Panc1 (cell line): ENCODE results near the gene DOK6. TPM values are rescaled to one million over a fixed set of nuclear protein-coding genes. Genes with fewer than 3 reads are reported as not detected.

Source experiments
- ATAC-seq: fragments of 200-7000 bp; cut with Tn5 transposase; 2 replicates; pipeline ENCODE4 v1.9.1; 2020; ENCODE audit warnings: mild to moderate bottlenecking, moderate library complexity
- BruUV-seq: library from RNA; stranded (reverse); fragments of 400-500 nt; replicated peaks from 2 replicates; lab custom pipeline; 2021; lab: Mats Ljungman, UMichigan
- CTCF ChIA-PET: fragments of 300-600 bp; sonication (Branson Sonifier 250); formaldehyde crosslinking; loops from one replicate; lab custom pipeline; 2022; ENCODE audit warnings: antibody characterized with exemption; lab: Charles Lee
- POLR2A ChIA-PET: fragments of 300-600 bp; sonication (Branson Sonifier 250); formaldehyde crosslinking; loops from one replicate; lab custom pipeline; 2022; ENCODE audit warnings: antibody characterized with exemption; lab: Charles Lee
- DNase-seq: peaks from one replicate; pipeline ENCODE4 v3.0.0-alpha.2; 2010; ENCODE audit warnings: low read depth, low spot score
- H3K27ac ChIP-seq: 2 replicates; pipeline ENCODE4 v1.5.1; 2011; ENCODE audit warnings: mild to moderate bottlenecking, low read length, inconsistent platforms
- H3K27me3 ChIP-seq: fragments of 200-500 bp; sonication (Bioruptor generic); 2 replicates; pipeline ENCODE4 v1.6.0; 2014; ENCODE audit warnings: low read length, inconsistent platforms; ENCODE audit not compliant: control insufficient read depth, insufficient read depth
- H3K36me3 ChIP-seq: fragments of 200-500 bp; sonication (Bioruptor generic); 2 replicates; pipeline ENCODE4 v1.5.1; 2014; ENCODE audit warnings: inconsistent platforms, mild to moderate bottlenecking, low read length, moderate library complexity; ENCODE audit not compliant: control insufficient read depth, insufficient read depth
- H3K4me1 ChIP-seq: 2 replicates; pipeline ENCODE4 v1.5.1; 2011; ENCODE audit warnings: inconsistent platforms, mild to moderate bottlenecking, low read length, moderate library complexity; ENCODE audit not compliant: control insufficient read depth, insufficient read depth
- H3K4me3 ChIP-seq, 2 experiments: 2 replicates each; pipeline ENCODE4 v1.5.1; 2011 to 2012; ENCODE audit warnings: low read depth in 2 of 2, low read length in 2 of 2, mild to moderate bottlenecking in 2 of 2, inconsistent platforms in 1 of 2, moderate library complexity in 1 of 2
- H3K9me3 ChIP-seq: fragments of 200-500 bp; sonication (Bioruptor generic); 2 replicates; pipeline ENCODE4 v1.5.1; 2014; ENCODE audit warnings: low read depth, mild to moderate bottlenecking, inconsistent platforms, low read length, moderate library complexity; ENCODE audit not compliant: control insufficient read depth, insufficient read depth
- POLR2AphosphoS5 ChIP-seq: IDR thresholded peaks from 2 replicates; pipeline ENCODE4 v1.6.1; 2012; ENCODE audit warnings: mild to moderate bottlenecking, low read depth, low read length, moderate library complexity
- SIN3A ChIP-seq: IDR thresholded peaks from 2 replicates; pipeline ENCODE4 v1.6.1; 2012; ENCODE audit warnings: low read depth, mild to moderate bottlenecking, low read length, moderate library complexity, borderline replicate concordance; ENCODE audit not compliant: insufficient read depth
- TCF7L2 ChIP-seq: IDR thresholded peaks from 2 replicates; pipeline ENCODE4 v1.6.1; 2011; ENCODE audit warnings: mild to moderate bottlenecking, low read depth, low read length, inconsistent platforms
- in situ Hi-C: cut with HindIII; loops from 2 replicates; pipeline ENCODE4 v1.10.0; 2016; ENCODE audit warnings: low sequenced_read_pairs, low pct_unique_long_range_greater_than_20kb
- intact Hi-C: fragments of 100-400 bp; cut with micrococcal nuclease; formaldehyde crosslinking; loops from one replicate; pipeline ENCODE4 v1.10.0; 2022; ENCODE audit not compliant: unreplicated experiment
- total RNA-seq: library from RNA; stranded (reverse); gene quantifications from one replicate; pipeline ENCODE4 v1.2.1, GENCODE V29; 2021; ENCODE audit not compliant: unreplicated experiment
- TF ChIP-seq, protein P1 (sequence below): fragments of 450-650 bp; IDR thresholded peaks from 2 replicates; pipeline ENCODE4 v1.5.1; 2017; ENCODE audit warnings: mild to moderate bottlenecking
- TF ChIP-seq, protein P2 (sequence below), 2 experiments: IDR thresholded peaks; 2 replicates each; pipeline ENCODE4 v1.6.1; 2011 to 2012; ENCODE audit warnings: low read depth in 2 of 2, control low read depth in 1 of 2, low read length in 1 of 2, mild to moderate bottlenecking in 1 of 2, moderate library complexity in 1 of 2; ENCODE audit not compliant: insufficient read depth in 1 of 2

Gene DOK6
- total RNA-seq, 1 experiment from 2014 or later, result not detected

DNA sequence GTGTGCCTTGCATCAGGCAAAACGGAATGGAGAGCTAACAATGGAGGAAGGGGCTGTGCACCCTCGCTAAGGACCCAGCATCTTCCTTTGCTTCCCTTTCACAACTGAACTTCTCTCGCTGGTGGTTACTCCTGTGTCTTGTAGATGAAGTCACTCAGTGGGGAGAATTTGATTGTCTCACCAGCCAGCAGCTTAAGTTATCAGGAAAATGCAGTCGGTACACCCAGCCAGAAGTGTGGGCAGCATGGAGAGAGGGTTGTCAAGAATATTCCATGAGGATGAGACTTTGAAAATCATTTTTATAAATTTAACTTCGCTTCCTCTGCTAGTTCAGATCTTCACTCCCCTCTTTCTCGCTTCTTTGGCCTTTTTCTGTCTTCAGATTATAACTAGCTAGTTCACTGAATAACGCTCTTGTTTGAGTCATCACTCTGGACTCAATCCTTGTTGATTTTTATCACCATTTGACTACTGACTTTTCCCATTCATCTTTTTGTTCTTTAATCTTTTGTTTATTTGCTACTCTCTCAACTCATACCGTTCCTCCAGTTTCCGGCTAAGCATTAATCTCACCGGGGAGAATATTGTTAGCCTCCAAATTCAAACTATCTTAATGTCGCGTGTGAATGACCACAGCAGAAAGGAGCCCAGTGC, 325.3 kb downstream of the DOK6 start:
- no TSS peak for BruUV-seq
- no peak for ATAC-seq
- H3K4me3 ChIP-seq, result no peak overlapping the region
- no peak for DNase-seq
- TF ChIP-seq, protein P1, sequence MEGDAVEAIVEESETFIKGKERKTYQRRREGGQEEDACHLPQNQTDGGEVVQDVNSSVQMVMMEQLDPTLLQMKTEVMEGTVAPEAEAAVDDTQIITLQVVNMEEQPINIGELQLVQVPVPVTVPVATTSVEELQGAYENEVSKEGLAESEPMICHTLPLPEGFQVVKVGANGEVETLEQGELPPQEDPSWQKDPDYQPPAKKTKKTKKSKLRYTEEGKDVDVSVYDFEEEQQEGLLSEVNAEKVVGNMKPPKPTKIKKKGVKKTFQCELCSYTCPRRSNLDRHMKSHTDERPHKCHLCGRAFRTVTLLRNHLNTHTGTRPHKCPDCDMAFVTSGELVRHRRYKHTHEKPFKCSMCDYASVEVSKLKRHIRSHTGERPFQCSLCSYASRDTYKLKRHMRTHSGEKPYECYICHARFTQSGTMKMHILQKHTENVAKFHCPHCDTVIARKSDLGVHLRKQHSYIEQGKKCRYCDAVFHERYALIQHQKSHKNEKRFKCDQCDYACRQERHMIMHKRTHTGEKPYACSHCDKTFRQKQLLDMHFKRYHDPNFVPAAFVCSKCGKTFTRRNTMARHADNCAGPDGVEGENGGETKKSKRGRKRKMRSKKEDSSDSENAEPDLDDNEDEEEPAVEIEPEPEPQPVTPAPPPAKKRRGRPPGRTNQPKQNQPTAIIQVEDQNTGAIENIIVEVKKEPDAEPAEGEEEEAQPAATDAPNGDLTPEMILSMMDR, result no peak
- no peak for TF ChIP-seq TCF7L2
- TF ChIP-seq POLR2AphosphoS5, result no peak
- TF ChIP-seq, protein P2, sequence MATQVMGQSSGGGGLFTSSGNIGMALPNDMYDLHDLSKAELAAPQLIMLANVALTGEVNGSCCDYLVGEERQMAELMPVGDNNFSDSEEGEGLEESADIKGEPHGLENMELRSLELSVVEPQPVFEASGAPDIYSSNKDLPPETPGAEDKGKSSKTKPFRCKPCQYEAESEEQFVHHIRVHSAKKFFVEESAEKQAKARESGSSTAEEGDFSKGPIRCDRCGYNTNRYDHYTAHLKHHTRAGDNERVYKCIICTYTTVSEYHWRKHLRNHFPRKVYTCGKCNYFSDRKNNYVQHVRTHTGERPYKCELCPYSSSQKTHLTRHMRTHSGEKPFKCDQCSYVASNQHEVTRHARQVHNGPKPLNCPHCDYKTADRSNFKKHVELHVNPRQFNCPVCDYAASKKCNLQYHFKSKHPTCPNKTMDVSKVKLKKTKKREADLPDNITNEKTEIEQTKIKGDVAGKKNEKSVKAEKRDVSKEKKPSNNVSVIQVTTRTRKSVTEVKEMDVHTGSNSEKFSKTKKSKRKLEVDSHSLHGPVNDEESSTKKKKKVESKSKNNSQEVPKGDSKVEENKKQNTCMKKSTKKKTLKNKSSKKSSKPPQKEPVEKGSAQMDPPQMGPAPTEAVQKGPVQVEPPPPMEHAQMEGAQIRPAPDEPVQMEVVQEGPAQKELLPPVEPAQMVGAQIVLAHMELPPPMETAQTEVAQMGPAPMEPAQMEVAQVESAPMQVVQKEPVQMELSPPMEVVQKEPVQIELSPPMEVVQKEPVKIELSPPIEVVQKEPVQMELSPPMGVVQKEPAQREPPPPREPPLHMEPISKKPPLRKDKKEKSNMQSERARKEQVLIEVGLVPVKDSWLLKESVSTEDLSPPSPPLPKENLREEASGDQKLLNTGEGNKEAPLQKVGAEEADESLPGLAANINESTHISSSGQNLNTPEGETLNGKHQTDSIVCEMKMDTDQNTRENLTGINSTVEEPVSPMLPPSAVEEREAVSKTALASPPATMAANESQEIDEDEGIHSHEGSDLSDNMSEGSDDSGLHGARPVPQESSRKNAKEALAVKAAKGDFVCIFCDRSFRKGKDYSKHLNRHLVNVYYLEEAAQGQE (IDR thresholded peaks at IDR 0.05; ENCODE audit: insufficient read depth in 1 of 2, low read depth in 2 of 2, low read length in 1 of 2), result no peak
- no peak for TF ChIP-seq SIN3A
- H3K27ac ChIP-seq, result no peak overlapping the region
- no peaks in the 10 kb centered on the region for H3K36me3 ChIP-seq
- CTCF ChIA-PET, result no interaction called here
- in situ Hi-C loops, result no loop called here
- no peaks in the 10 kb centered on the region for H3K9me3 ChIP-seq
- no peaks in the 10 kb centered on the region for H3K4me1 ChIP-seq
- intact Hi-C loops, result no loop called here
- POLR2A ChIA-PET, result no interaction called here
- no peaks in the 10 kb centered on the region for H3K27me3 ChIP-seq

DNA sequence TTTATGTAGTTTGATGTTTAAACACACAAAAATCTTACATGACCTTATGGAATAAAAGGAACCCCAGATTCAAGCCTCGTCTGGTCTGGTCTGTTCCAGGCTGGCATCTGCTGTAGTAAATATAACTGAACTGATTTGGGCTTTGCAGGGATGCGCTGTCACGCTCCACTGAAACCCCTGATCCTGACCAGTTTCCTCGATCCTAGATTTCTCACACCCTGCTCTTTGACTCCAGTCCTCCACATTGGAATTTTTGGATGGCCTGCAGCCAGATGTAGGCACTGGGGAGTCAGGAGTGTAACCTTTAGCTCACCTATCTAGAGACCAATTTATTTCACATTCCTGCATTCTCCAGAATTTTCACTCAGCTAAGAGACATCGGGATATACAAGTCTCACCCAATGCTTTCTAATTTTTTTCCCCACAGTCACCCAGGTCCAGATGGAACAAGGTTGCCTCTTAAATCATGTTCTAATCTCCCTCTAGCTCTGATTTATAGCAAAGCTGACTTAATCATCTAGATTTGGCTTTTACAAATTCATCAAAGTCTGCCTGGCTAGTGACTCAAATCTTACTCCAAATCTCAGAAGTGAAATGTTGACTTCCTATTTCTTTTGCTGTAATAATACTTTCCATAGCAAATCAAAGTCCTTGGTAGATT, 327.4 kb downstream of the DOK6 start:
- Histone ChIP-seq H3K4me1 (no peaks in the 10 kb centered on the region), H3K27me3 (no peaks in the 10 kb centered on the region), H3K36me3 (no peaks in the 10 kb centered on the region), H3K4me3 (no peak overlapping the region), H3K9me3 (no peaks in the 10 kb centered on the region), H3K27ac (no peak overlapping the region)
- in situ Hi-C loops, result no loop called here
- DNase-seq (no peak), ATAC-seq (no peak)
- TF ChIP-seq POLR2AphosphoS5 (no peak), TCF7L2 (no peak), SIN3A (no peak)
- TF ChIP-seq, protein P1, result no peak
- TF ChIP-seq, protein P2 (IDR thresholded peaks at IDR 0.05; ENCODE audit: insufficient read depth in 1 of 2, low read depth in 2 of 2, low read length in 1 of 2), result no peak
- POLR2A ChIA-PET, result no interaction called here
- intact Hi-C loops, result no loop called here
- no TSS peak for BruUV-seq
- CTCF ChIA-PET, result no interaction called here
